Activated CD4-positive, alpha-beta T cell treated with anti-CD3 and anti-CD28 coated beads for 36 hours (primary cell): Measurements from ENCODE around the gene NUTM2B. TPM values are rescaled to one million over a fixed set of nuclear protein-coding genes. Genes with fewer than 3 reads are reported as not detected.
"Not testable (repeated sequence)": the region's sequence is repeated elsewhere in the genome, so short reads cannot be mapped to it uniquely, and the experiment has no call there.

Experiments used
- ATAC-seq: fragments of 200-7000 bp; cut with Tn5 transposase; one replicate; pipeline ENCODE4 v1.10.0; 2021; ENCODE audit warnings: mild to moderate bottlenecking, moderate library complexity
- CTCF ChIA-PET: fragments of 350-600 bp; sonication (Branson Sonifier 250); formaldehyde crosslinking; loops from one replicate; lab custom pipeline; 2021; ENCODE audit warnings: antibody characterized with exemption; lab: Charles Lee
- POLR2A ChIA-PET: fragments of 350-600 bp; sonication (Branson Sonifier 250); formaldehyde crosslinking; loops from one replicate; lab custom pipeline; 2021; ENCODE audit warnings: antibody characterized with exemption, inconsistent platforms; lab: Charles Lee
- DNase-seq: peaks from one replicate; pipeline ENCODE4 v3.0.0-alpha.2; 2020
- H3K27ac Mint-ChIP-seq: one replicate; pipeline ENCODE4 v1.8.0; 2021; ENCODE audit warnings: mixed read lengths
- H3K27me3 Mint-ChIP-seq: one replicate; pipeline ENCODE4 v1.8.0; 2021; ENCODE audit warnings: mixed read lengths
- H3K36me3 Mint-ChIP-seq: one replicate; pipeline ENCODE4 v1.8.0; 2021; ENCODE audit warnings: low read depth, mixed read lengths
- H3K4me1 Mint-ChIP-seq: one replicate; pipeline ENCODE4 v1.8.0; 2021; ENCODE audit warnings: mixed read lengths
- H3K4me3 Mint-ChIP-seq: one replicate; pipeline ENCODE4 v1.8.0; 2021; ENCODE audit warnings: mild to moderate bottlenecking, moderate library complexity, mixed read lengths
- H3K9me3 Mint-ChIP-seq: one replicate; pipeline ENCODE4 v1.8.0; 2021; ENCODE audit warnings: low read depth, mixed read lengths
- intact Hi-C, 2 experiments: fragments of 100-400 bp; cut with DNase I in 1 of 2; cut with micrococcal nuclease in 1 of 2; formaldehyde crosslinking; loops; one replicate each; pipeline versions ENCODE4 v1.14.2 to v1.15.1; 2022 to 2024; cut with DNase I, micrococcal nuclease
- total RNA-seq, 2 experiments: library from RNA; stranded (reverse); gene quantifications; one replicate each; pipeline ENCODE4 v1.2.3, GENCODE V29; 2021

Gene NUTM2B
- total RNA-seq, 2 experiments from 2014 or later = 0.30 TPM; not detected in 1

- CTCF ChIA-PET, H3K36me3 Mint-ChIP-seq, POLR2A ChIA-PET, H3K9me3 Mint-ChIP-seq, DNase-seq, ATAC-seq, H3K27me3 Mint-ChIP-seq, H3K27ac Mint-ChIP-seq, H3K4me3 Mint-ChIP-seq, H3K4me1 Mint-ChIP-seq, intact Hi-C loops: not testable (repeated sequence)
Observed at GRCh38 chr10:79696596-79696995, 6.4 kb upstream of the NUTM2B start.

- H3K9me3 Mint-ChIP-seq, CTCF ChIA-PET, H3K36me3 Mint-ChIP-seq, H3K4me3 Mint-ChIP-seq, DNase-seq, POLR2A ChIA-PET, H3K27me3 Mint-ChIP-seq, H3K27ac Mint-ChIP-seq, intact Hi-C loops, H3K4me1 Mint-ChIP-seq: not testable (repeated sequence)
- peak; percentile 64 for ATAC-seq
Observed at GRCh38 chr10:79697141-79697540, 5.9 kb upstream of the NUTM2B start.

DNA sequence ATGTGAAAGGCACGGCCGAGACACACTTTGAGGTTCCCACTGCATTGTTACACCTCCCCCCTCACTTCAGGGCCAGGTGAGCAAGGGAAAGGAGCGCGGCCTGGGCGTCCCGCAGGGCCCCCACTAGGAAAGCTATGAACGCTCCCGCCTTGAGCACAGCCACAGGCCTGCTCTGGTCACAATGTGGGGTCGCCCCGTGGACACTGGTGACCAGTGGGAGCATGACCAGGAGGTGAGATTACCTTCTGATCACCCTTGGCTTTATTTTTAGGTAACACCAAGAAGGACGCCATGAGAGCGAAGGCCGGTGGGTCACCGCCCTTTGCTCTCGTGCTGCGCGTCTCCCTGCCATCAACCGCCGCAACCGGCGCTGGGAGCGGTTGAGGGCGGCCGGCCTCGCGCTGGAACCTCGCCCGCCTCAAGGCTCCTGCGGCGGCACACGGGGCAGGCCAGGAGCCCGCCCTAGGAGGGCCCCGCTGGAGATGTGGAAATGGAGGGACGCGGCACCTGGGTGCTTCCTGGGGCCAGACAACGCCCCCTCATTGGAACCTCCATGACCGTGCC is 2.6 kb upstream of the NUTM2B start:
- H3K27ac Mint-ChIP-seq, POLR2A ChIA-PET, ATAC-seq, H3K27me3 Mint-ChIP-seq, H3K4me1 Mint-ChIP-seq, H3K36me3 Mint-ChIP-seq, CTCF ChIA-PET, H3K4me3 Mint-ChIP-seq, DNase-seq, intact Hi-C loops, H3K9me3 Mint-ChIP-seq: not testable (repeated sequence)

GRCh38 chr10:79707017-79707416 is 4.0 kb downstream of the NUTM2B start:
- H3K27ac Mint-ChIP-seq, H3K36me3 Mint-ChIP-seq, H3K9me3 Mint-ChIP-seq, POLR2A ChIA-PET, DNase-seq, H3K4me1 Mint-ChIP-seq, H3K27me3 Mint-ChIP-seq, CTCF ChIA-PET, H3K4me3 Mint-ChIP-seq, ATAC-seq, intact Hi-C loops: not testable (repeated sequence)

- CTCF ChIA-PET, POLR2A ChIA-PET, H3K4me1 Mint-ChIP-seq, DNase-seq, H3K36me3 Mint-ChIP-seq, H3K9me3 Mint-ChIP-seq, intact Hi-C loops, H3K27ac Mint-ChIP-seq, H3K27me3 Mint-ChIP-seq, H3K4me3 Mint-ChIP-seq, ATAC-seq: not testable (repeated sequence)
Observed at GRCh38 chr10:79714976-79715375, 11.9 kb downstream of the NUTM2B start.

DNA sequence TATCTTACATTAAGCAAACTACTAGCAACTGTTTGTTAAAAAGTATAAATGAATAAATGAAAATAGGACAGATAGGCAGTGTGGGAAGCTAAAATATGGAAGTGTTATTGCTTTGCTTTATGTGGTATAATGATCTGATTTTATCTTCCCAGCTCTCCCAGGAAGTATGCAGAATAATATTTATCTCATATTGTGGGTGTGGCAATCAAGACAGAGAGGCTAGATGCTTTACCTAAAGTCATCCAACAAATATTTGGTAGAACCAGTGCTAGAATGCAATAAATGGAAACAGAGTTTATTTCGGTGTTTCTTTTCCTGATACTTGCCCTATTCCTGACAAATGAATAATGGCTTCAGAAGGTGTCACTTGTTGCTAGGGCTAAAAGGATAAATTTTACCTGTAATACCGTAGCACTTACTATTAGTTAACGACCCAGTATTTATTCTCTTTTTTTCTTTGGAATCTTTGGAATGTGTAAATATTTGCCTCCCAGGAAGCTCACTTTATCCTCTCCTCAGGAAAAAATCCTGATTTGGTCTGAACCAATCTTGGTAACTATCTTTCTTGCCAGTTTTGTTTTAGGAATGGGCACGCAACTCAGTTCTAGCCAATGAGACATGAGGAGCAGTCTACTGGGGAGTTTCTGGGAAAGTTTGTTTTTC is 14.0 kb downstream of the NUTM2B start:
- CTCF ChIA-PET, H3K9me3 Mint-ChIP-seq, H3K36me3 Mint-ChIP-seq: not testable (repeated sequence)

DNA sequence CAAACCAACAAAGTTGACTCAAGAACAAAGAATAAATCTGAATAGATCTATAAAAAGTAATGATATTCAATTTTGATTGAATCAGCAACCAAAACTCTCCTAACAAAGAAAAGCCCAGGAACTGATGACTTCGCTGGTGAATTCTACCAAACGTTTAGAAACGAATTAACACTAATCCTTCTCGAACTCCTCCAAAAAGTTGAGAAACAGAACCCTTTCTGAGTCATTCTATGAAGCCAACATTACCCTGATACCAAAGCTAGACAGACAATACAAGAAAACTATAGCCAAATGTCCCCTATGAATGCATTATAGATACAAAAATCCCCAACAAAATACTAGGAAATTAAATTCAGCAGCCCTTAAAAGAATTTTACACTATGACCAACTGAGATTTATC is 17.0 kb downstream of the NUTM2B start:
- H3K27me3 Mint-ChIP-seq, H3K4me1 Mint-ChIP-seq, H3K27ac Mint-ChIP-seq, H3K9me3 Mint-ChIP-seq, ATAC-seq, DNase-seq, intact Hi-C loops, POLR2A ChIA-PET, H3K36me3 Mint-ChIP-seq, H3K4me3 Mint-ChIP-seq, CTCF ChIA-PET: not testable (repeated sequence)

More for the DNA sequence above, 14.0 kb downstream of the NUTM2B start:
- DNase-seq, H3K4me1 Mint-ChIP-seq, H3K27ac Mint-ChIP-seq, ATAC-seq, POLR2A ChIA-PET, H3K4me3 Mint-ChIP-seq, intact Hi-C loops, H3K27me3 Mint-ChIP-seq: not testable (repeated sequence)

DNA sequence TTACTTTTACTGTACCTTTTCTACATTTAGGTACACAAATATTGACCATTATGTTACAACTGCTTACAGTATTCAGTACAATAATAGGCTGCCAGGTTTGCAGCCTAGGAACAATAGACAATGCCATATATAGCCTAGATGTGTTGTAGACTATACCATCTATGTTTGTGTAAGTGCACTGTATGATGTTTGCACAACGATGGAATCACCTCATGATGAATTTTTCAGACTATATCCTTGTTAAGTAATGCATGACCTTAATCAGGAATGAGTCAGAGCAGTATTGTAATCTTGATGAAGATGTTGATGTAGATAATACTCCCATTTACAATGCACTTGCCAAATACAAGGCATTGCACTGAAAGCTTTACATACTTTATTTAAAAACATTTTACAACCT is 23.6 kb downstream of the NUTM2B start:
- H3K36me3 Mint-ChIP-seq, H3K27ac Mint-ChIP-seq, POLR2A ChIA-PET: not testable (repeated sequence)

DNA sequence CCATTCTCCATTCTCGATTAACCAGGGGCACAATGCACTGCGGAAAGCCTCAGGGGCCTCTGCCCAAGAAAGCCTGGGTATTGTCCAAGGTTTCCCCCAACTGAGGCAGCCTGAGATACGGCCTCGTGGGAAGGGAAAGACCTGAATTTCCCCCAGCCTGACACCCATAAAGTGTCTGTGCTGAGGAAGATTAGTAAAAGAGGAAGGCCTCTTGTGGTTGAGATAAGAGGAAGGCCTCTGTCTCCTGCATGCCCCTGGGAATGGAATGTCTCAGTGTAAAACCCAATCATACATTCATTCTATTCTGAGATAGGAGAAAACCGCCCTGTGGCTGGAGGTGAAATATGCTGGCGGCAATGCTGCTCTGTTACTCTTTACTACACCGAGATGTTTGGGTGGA is 41.8 kb downstream of the NUTM2B start:
- H3K27ac Mint-ChIP-seq, ATAC-seq, H3K4me3 Mint-ChIP-seq, intact Hi-C loops, H3K9me3 Mint-ChIP-seq, H3K27me3 Mint-ChIP-seq, H3K4me1 Mint-ChIP-seq, POLR2A ChIA-PET, H3K36me3 Mint-ChIP-seq, DNase-seq, CTCF ChIA-PET: not testable (repeated sequence)

More for the DNA sequence above, 23.6 kb downstream of the NUTM2B start:
- DNase-seq, intact Hi-C loops, H3K4me3 Mint-ChIP-seq, H3K27me3 Mint-ChIP-seq, H3K9me3 Mint-ChIP-seq, CTCF ChIA-PET, ATAC-seq, H3K4me1 Mint-ChIP-seq: not testable (repeated sequence)

DNA sequence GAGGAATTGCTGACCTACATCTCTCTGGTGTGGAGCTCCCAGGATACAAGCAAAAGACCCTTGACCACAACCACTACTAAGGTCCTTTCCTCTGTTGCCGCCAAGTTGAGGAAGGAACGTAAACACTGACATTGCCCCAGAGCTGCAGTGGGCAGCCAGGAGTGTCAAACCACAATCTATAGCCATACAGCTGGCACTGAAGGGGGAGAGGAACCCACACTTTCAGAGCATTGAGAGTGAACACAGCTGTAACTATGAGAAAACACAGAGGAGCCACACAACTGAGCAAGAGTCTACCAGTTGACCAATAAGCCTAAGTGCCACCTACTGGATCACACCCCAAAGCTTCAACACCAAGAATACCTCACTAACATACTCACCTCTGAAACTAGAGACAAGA is 45.5 kb downstream of the NUTM2B start:
- H3K9me3 Mint-ChIP-seq, CTCF ChIA-PET, intact Hi-C loops, ATAC-seq, H3K36me3 Mint-ChIP-seq, H3K4me3 Mint-ChIP-seq, DNase-seq, POLR2A ChIA-PET, H3K27ac Mint-ChIP-seq, H3K27me3 Mint-ChIP-seq: not testable (repeated sequence)
- H3K4me1 Mint-ChIP-seq = peaks cover 14% of the 10 kb centered on the region

DNA sequence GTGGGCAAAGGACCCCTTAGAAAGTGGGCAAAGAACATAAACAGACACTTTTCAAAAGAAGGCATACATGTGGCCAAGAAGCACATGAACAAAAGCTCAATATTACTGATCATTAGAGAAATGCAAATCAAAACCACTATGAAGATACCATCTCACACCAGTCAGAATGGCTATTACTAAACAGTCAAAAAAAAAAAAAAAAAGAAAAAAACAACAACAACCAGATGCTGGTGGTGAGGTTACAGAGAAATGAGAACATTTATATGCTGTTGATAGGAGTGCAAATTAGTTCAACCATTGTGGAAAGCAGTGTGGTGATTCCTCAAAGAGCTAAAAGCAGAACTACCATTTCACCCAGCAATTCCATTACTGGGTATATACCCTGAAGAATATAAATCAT is 50.6 kb downstream of the NUTM2B start:
- H3K27me3 Mint-ChIP-seq, DNase-seq, CTCF ChIA-PET, intact Hi-C loops, H3K27ac Mint-ChIP-seq, H3K4me3 Mint-ChIP-seq, H3K9me3 Mint-ChIP-seq, ATAC-seq, H3K36me3 Mint-ChIP-seq, POLR2A ChIA-PET: not testable (repeated sequence)
- peaks cover 14% of the 10 kb centered on the region for H3K4me1 Mint-ChIP-seq

DNA sequence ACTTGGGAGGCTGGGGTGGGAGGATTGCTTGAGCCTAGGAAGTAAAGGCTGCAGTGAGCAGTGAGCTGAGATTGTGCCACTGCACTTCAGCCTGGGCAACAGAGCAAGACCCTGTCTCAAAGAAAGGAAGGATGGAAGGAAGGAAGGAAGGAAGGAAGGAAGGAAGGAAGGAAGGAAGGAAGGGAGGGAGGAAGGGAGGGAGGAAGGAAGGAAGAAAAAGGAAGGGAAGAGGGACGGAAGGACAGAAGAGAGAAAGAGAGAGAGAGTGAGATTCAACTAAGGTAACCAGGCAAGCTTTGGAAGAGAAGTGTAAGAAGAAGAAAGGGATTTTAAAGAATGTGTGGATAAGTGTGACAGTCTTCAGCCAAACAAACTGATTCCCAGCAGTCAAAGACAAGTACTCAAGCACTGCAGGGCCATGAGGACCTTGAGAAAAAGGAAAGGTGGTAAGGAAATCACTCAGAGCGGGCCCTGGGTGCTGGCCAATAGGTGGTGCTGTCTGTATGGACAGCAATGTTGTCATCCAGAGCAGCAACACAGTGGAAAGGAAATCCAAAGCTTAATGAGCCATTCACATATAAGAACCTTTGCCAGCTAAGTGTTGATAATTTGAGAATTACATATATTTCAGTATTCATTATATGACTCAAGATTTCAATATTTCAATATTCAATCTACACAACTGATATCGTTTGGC is 55.4 kb downstream of the NUTM2B start:
- H3K9me3 Mint-ChIP-seq, DNase-seq, CTCF ChIA-PET, intact Hi-C loops, H3K27me3 Mint-ChIP-seq, POLR2A ChIA-PET, H3K4me1 Mint-ChIP-seq, H3K27ac Mint-ChIP-seq, H3K4me3 Mint-ChIP-seq: not testable (repeated sequence)
- H3K36me3 Mint-ChIP-seq = peaks cover 11% of the 10 kb centered on the region
- peak; percentile 69 for ATAC-seq
